Activated B cell treated with CpG ODN at 0.5 μM for 24 hours (primary cell): ENCODE results near the gene MEPCE. TPM values are rescaled to one million over a fixed set of nuclear protein-coding genes. Genes with fewer than 3 reads are reported as not detected.

Source experiments
- ATAC-seq: fragments of 200-7000 bp; cut with Tn5 transposase; one replicate; pipeline ENCODE4 v1.10.0; 2021; ENCODE audit warnings: low read depth, mild to moderate bottlenecking, moderate library complexity
- CTCF ChIA-PET: fragments of 350-600 bp; sonication (Branson Sonifier 250); formaldehyde crosslinking; loops from one replicate; lab custom pipeline; 2021; ENCODE audit warnings: antibody characterized with exemption; lab: Charles Lee
- POLR2A ChIA-PET: fragments of 350-600 bp; sonication (Branson Sonifier 250); formaldehyde crosslinking; loops from one replicate; lab custom pipeline; 2021; ENCODE audit warnings: antibody characterized with exemption; lab: Charles Lee
- DNase-seq: peaks from one replicate; pipeline ENCODE4 v3.0.0; 2022
- H3K27ac Mint-ChIP-seq: one replicate; pipeline ENCODE4 v1.8.0; 2020; ENCODE audit warnings: mixed read lengths
- H3K27me3 Mint-ChIP-seq: one replicate; pipeline ENCODE4 v1.8.0; 2021; ENCODE audit warnings: mixed read lengths
- H3K36me3 Mint-ChIP-seq: one replicate; pipeline ENCODE4 v1.8.0; 2021; ENCODE audit warnings: low read depth, mixed read lengths
- H3K4me1 Mint-ChIP-seq: one replicate; pipeline ENCODE4 v1.8.0; 2021; ENCODE audit warnings: mixed read lengths
- H3K4me3 Mint-ChIP-seq: one replicate; pipeline ENCODE4 v1.8.0; 2020; ENCODE audit warnings: mild to moderate bottlenecking, mixed read lengths
- H3K9me3 Mint-ChIP-seq: one replicate; pipeline ENCODE4 v1.8.0; 2020; ENCODE audit warnings: mixed read lengths
- intact Hi-C: fragments of 100-400 bp; cut with micrococcal nuclease; formaldehyde crosslinking; loops from one replicate; pipeline ENCODE4 v1.15.1; 2024
- total RNA-seq: library from RNA; stranded (reverse); gene quantifications from 2 replicates; pipeline ENCODE4 v1.2.3, GENCODE V29; 2022
- TF ChIP-seq, protein P1 (sequence below): fragments of 200-600 bp; IDR thresholded peaks from one replicate; pipeline ENCODE4 v1.8.0; 2022; ENCODE audit warnings: antibody characterized with exemption, mild to moderate bottlenecking

MEPCE gene
- total RNA-seq, 1 donor from 2014 or later: 65.5 TPM

DNA sequence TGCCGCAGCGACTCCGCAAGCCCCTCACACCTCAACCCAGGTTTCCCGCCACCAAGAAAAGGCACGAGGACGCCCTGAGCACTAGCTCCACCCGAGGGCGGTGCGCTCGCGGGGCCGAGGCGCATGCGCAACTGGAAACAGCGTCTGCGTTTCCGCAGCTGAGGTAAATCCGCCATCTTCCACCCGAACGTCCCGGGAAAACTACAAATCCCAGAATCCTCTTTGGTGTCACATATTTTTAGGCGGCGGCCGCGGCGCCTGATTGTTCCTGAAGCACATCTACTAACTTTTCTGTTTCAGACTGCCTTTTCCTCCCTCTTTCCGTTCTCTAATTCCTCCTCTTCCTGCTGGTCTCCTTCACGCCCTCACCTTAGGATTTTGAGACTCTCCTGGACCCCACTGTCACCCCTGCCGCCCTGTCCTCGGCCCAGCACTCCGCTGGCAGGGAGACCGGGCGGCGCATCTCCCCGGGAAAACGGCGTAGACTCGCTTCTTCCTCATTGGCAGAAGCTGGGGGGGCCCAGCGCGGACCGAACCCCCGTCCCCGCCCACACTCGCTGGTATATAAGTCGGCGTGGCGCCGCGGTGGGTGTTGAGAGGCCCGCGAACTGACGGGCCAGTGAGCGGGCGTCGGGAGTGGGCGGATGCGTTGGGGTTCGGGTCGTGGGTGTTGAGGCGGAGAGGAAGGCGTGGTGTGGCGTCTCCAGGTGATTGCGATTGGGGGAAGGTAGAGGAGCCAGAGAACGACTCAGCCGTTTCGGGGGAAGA is 1.2 kb upstream of the MEPCE start, which contains the start of gene ZCWPW1:
Gene ZCWPW1 (minus strand): TSS at position 505 of the 768 bp plus-strand sequence. CDS start 8,054 bp downstream, outside the sequence.
- ATAC-seq (peak; percentile 51), DNase-seq (peak; percentile 95)
- peak within 1 kb of the TSS; percentile 100 for H3K27ac Mint-ChIP-seq
- CTCF ChIA-PET: interaction anchor here (0.8 to 3.9 kb wide), 3 partner anchors 9 to 22 kb away, joined by 3 to 16 read pairs (median 5); no protein-coding TSS in a partner anchor
- peaks cover 48% of the 10 kb centered on the region for H3K36me3 Mint-ChIP-seq
- POLR2A ChIA-PET: interaction anchor here (0.5 to 4.3 kb wide), 61 partner anchors 9 to 1987 kb away, joined by 3 to 90 read pairs (median 6); partner anchors contain the start of genes AGFG2, AP4M1, BUD31 and FBXO24
- no peaks in the 10 kb centered on the region for H3K27me3 Mint-ChIP-seq
- H3K4me1 Mint-ChIP-seq: peaks cover 38% of the 10 kb centered on the region
- H3K9me3 Mint-ChIP-seq: no peaks in the 10 kb centered on the region
- TF ChIP-seq, protein P1, sequence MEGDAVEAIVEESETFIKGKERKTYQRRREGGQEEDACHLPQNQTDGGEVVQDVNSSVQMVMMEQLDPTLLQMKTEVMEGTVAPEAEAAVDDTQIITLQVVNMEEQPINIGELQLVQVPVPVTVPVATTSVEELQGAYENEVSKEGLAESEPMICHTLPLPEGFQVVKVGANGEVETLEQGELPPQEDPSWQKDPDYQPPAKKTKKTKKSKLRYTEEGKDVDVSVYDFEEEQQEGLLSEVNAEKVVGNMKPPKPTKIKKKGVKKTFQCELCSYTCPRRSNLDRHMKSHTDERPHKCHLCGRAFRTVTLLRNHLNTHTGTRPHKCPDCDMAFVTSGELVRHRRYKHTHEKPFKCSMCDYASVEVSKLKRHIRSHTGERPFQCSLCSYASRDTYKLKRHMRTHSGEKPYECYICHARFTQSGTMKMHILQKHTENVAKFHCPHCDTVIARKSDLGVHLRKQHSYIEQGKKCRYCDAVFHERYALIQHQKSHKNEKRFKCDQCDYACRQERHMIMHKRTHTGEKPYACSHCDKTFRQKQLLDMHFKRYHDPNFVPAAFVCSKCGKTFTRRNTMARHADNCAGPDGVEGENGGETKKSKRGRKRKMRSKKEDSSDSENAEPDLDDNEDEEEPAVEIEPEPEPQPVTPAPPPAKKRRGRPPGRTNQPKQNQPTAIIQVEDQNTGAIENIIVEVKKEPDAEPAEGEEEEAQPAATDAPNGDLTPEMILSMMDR: no peak
- intact Hi-C loops: loop anchor here (1.0 to 10.0 kb wide), 11 partner anchors 8 to 514 kb away; partner anchors contain the start of genes AGFG2, LAMTOR4, MBLAC1 and PPP1R35
- H3K4me3 Mint-ChIP-seq: peak within 1 kb of the TSS; percentile 98

DNA sequence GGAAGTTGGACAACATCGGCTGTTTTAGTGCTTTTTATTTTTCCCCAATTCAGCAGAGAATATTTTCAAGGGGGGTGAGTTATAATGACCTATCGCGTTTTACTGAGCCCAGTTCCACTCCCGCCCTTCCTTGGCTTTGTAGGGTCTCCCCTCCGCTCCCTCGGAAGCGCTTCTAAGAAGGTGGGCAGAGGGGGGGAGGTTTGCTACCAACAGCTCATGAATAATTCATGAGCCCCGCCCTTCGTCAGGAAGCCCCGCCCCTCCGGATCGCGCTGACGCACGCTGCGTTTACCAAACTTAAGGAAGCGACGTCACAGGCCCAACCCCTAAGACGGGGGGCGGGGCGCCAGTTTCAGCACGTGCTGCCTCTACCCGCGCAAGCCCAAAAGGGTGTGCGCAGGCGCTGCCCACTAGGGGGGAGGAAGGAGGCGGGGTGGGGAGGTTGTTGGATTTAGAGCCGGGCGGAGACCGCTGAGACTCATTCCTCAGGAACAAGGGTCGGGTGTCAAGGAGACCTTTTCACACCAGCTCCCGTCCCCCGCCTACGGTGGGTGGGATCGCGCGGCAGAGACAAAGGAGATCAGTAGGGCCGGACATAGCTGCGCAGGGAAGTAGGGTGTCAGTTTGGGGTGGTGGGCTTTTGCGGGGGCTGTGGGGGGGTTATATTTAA is 529 bp upstream of the MEPCE start:
- Mint-ChIP-seq H3K4me1 (peaks cover 45% of the 10 kb centered on the region), H3K27ac (peak overlapping the region; percentile 100)
- ATAC-seq: peak; percentile 58

DNA sequence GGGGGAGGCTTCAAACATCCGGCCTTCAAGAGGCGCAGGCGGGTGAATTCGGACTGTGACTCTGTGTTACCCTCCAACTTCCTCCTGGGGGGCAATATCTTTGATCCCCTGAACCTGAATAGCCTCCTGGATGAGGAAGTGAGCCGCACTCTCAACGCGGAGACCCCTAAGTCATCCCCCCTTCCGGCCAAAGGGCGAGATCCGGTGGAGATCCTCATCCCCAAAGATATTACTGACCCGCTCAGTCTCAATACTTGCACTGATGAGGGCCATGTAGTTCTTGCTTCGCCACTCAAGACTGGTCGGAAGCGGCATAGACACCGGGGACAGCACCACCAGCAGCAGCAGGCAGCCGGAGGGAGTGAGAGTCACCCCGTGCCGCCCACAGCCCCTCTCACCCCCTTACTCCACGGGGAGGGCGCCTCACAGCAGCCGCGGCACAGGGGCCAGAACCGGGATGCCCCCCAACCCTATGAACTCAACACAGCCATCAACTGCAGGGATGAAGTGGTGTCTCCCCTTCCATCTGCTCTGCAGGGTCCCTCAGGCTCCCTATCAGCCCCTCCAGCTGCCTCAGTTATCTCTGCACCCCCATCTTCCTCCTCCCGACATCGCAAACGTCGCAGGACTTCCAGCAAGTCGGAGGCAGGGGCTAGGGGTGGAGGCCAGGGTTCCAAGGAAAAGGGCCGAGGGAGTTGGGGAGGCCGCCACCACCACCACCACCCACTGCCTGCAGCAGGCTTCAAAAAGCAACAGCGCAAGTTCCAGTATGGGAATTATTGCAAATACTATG is 1.1 kb downstream of the MEPCE start:
- Mint-ChIP-seq H3K27me3 (no peaks in the 10 kb centered on the region), H3K27ac (peak overlapping the region; percentile 97), H3K9me3 (no peaks in the 10 kb centered on the region), H3K4me3 (peak overlapping the region; percentile 90), H3K4me1 (peaks cover 59% of the 10 kb centered on the region), H3K36me3 (peaks cover 61% of the 10 kb centered on the region)
- TF ChIP-seq, protein P1: no peak
- DNase-seq (no peak), ATAC-seq (no peak)
- CTCF ChIA-PET: interaction anchor here (3.9 kb wide), 1 partner anchor 23 kb away, joined by 16 read pairs; no protein-coding TSS in a partner anchor
- intact Hi-C loops: loop anchor here (10.0 kb wide), 1 partner anchor 824 kb away; no protein-coding TSS in a partner anchor
- POLR2A ChIA-PET: interaction anchor here (0.6 to 4.3 kb wide), 28 partner anchors 7 to 1987 kb away, joined by 3 to 90 read pairs (median 10); partner anchors contain the start of genes AP4M1, FBXO24, GPC2 and LAMTOR4

More for the DNA sequence above, 529 bp upstream of the MEPCE start:
- Mint-ChIP-seq H3K9me3 (no peaks in the 10 kb centered on the region), H3K27me3 (no peaks in the 10 kb centered on the region), H3K36me3 (peaks cover 52% of the 10 kb centered on the region), H3K4me3 (peak overlapping the region; percentile 98)
- ChIA-PET CTCF (interaction anchor here (3.9 kb wide), 1 partner anchor 22 kb away, joined by 16 read pairs; no protein-coding TSS in a partner anchor), POLR2A (interaction anchor here (0.5 to 4.3 kb wide), 70 partner anchors 9 to 1987 kb away, joined by 3 to 90 read pairs (median 6); partner anchors contain the start of genes AGFG2, AP4M1, BUD31 and FBXO24)
- intact Hi-C loops: loop anchor here (1.0 to 10.0 kb wide), 15 partner anchors 7 to 514 kb away; partner anchors contain the start of genes AGFG2, FBXO24, GNB2 and LAMTOR4
- TF ChIP-seq, protein P1: no peak
- peak; percentile 100 for DNase-seq

DNA sequence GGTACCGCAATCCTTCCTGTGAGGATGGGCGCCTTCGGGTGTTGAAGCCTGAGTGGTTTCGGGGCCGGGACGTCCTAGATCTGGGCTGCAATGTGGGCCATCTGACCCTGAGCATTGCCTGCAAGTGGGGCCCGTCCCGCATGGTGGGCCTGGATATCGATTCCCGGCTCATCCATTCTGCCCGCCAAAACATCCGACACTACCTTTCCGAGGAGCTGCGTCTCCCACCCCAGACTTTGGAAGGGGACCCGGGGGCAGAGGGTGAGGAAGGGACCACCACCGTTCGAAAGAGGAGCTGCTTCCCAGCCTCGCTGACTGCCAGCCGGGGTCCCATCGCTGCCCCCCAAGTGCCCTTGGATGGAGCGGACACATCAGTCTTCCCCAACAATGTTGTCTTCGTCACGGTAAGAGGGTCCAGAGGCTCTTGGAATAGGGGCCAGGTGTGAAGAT is 1.7 kb downstream of the MEPCE start:
- TF ChIP-seq, protein P1: no peak
- ATAC-seq (no peak), DNase-seq (no peak)
- ChIA-PET CTCF (no interaction called here), POLR2A (interaction anchor here (3.7 to 4.3 kb wide), 2 partner anchors 23 to 63 kb away, joined by 34 to 90 read pairs; no protein-coding TSS in a partner anchor)
- no peaks in the 10 kb centered on the region for H3K9me3 Mint-ChIP-seq
- peaks cover 63% of the 10 kb centered on the region for H3K36me3 Mint-ChIP-seq
- intact Hi-C loops: loop anchor here (10.0 kb wide), 1 partner anchor 823 kb away; no protein-coding TSS in a partner anchor
- H3K27ac Mint-ChIP-seq: peak overlapping the region; percentile 80
- H3K4me1 Mint-ChIP-seq: peaks cover 60% of the 10 kb centered on the region
- H3K4me3 Mint-ChIP-seq: peak overlapping the region; percentile 45
- H3K27me3 Mint-ChIP-seq: no peaks in the 10 kb centered on the region
